SU-DHL-6 (cell line): ENCODE results near the gene PER3.
A peak's percentile ranks its signal among the peaks of the same experiment; 100 is the strongest.

Source experiments
- H2AFZ ChIP-seq: fragments of 200-600 bp; sonication (generic); 2 replicates; pipeline ENCODE4 v1.6.1; 2014; ENCODE audit warnings: low read depth, mild to moderate bottlenecking, moderate library complexity, mixed read lengths, antibody characterized with exemption, low read length; ENCODE audit not compliant: severe bottlenecking
- H3F3A ChIP-seq: fragments of 200-600 bp; shearing (Covaris generic); 2 replicates; pipeline ENCODE4 v1.6.0; 2016; ENCODE audit warnings: antibody characterized with exemption, mild to moderate bottlenecking; ENCODE audit not compliant: insufficient read depth
- H3K27ac ChIP-seq: fragments of 200-600 bp; sonication (generic); 2 replicates; pipeline ENCODE4 v1.5.1; 2016; ENCODE audit warnings: low read depth, mild to moderate bottlenecking, low read length, moderate library complexity, mixed read lengths
- H3K27me3 ChIP-seq: fragments of 200-600 bp; sonication (generic), shearing (Covaris generic); 2 replicates; pipeline ENCODE4 v1.6.0; 2014; ENCODE audit warnings: mild to moderate bottlenecking, low read length
- H3K36me3 ChIP-seq: fragments of 200-600 bp; sonication (generic); 2 replicates; pipeline ENCODE4 v1.6.1; 2014; ENCODE audit warnings: mild to moderate bottlenecking, low read length, mixed read lengths
- H3K4me2 ChIP-seq: fragments of 300-600, 200-600 bp; shearing (Covaris generic), sonication (generic); 2 replicates; pipeline ENCODE4 v1.6.0; 2014; ENCODE audit warnings: low read length, low read depth, mild to moderate bottlenecking; ENCODE audit not compliant: poor library complexity, severe bottlenecking
- H3K4me3 ChIP-seq: fragments of 200-600 bp; sonication (generic); 2 replicates; pipeline ENCODE4 v1.5.1; 2014; ENCODE audit warnings: antibody characterized with exemption, low read length, mild to moderate bottlenecking, mixed read lengths; ENCODE audit not compliant: insufficient read depth, poor library complexity, severe bottlenecking
- H3K79me2 ChIP-seq: fragments of 200-600 bp; sonication (generic); 2 replicates; pipeline ENCODE4 v1.6.1; 2014; ENCODE audit warnings: mild to moderate bottlenecking, low read length, moderate library complexity; ENCODE audit not compliant: insufficient read depth
- H3K9ac ChIP-seq: fragments of 200-600 bp; sonication (generic); 2 replicates; pipeline ENCODE4 v1.7.0; 2014; ENCODE audit warnings: mild to moderate bottlenecking, low read length
- H3K9me2 ChIP-seq: fragments of 200-600 bp; sonication (generic); replicated peaks from 2 replicates; pipeline ENCODE4 v1.6.1; 2014; ENCODE audit warnings: low read length; ENCODE audit not compliant: insufficient read depth
- H3K9me3 ChIP-seq: fragments of 200-600 bp; sonication (generic); 2 replicates; pipeline ENCODE4 v1.6.1; 2014; ENCODE audit warnings: low read length, mixed read lengths; ENCODE audit not compliant: insufficient read depth
- H4K20me1 ChIP-seq: fragments of 200-600 bp; sonication (generic); 2 replicates; pipeline ENCODE4 v1.6.1; 2014; ENCODE audit warnings: low read depth, mild to moderate bottlenecking, antibody characterized with exemption, low read length, moderate library complexity, mixed read lengths
- EZH2phosphoT487 ChIP-seq: fragments of 200-600 bp; sonication (generic), shearing (Covaris generic); conservative IDR thresholded peaks from 2 replicates; pipeline ENCODE4 v1.6.1; 2018; ENCODE audit warnings: mild to moderate bottlenecking, antibody characterized with exemption, low read length, moderate library complexity, mixed read lengths
- TF ChIP-seq, protein P1 (sequence below): fragments of 200-600 bp; sonication (generic); IDR thresholded peaks from one replicate; pipeline ENCODE4 v1.5.1; 2017; ENCODE audit warnings: antibody characterized with exemption, mild to moderate bottlenecking, low read length, moderate library complexity; ENCODE audit not compliant: insufficient read depth, poor library complexity, severe bottlenecking

PER3 gene

DNA sequence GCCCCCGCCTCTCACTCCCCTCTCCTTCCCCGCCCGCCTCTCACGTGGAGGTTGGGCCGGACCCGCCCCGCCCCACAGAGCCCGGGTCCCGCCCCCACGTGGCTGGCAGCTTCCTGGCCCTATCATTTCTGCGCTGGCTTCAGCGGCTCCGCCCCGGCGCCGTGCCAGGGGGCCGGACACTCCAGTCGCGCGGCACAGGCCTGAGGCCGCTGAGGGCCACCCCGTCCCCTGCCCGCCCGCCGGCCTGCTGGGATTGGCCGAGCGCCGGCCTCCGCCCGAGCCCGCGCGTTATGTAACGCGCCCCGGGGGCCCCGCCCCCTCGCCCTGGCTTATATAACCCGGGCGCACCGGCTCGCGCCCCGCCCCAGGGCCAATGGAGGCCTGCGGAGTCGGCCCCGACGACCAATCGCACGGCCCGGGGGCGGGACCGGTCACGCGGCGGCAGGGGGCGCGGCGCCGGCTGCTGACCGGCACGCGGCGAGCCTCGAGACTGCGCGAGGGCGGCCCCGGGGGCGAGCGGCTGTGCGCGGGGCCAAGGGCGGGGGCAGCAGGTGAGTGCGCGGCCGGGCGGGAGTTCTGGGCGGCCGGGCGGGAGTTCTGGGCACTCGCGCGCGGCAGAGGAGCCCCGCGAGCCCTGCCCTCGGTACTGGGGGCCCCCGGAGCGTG, at the start of gene PER3:
TSS of gene PER3 (plus strand) at position 466 of the 666 bp plus-strand sequence. CDS start 587 bp downstream, outside the sequence.
- Histone ChIP-seq H3F3A (peaks cover 13% of the 10 kb centered on the region; the same call in 1 of the 2 replicates), H3K27me3 (no peaks in the 10 kb centered on the region), H3K36me3 (peaks cover 6% of the 10 kb centered on the region; the same call in 1 of the 2 replicates), H2AFZ (peak within 1 kb of the TSS; percentile 91), H3K4me2 (peak within 1 kb of the TSS; percentile 90), H3K9me2 (no peaks in the 10 kb centered on the region), H3K9ac (peak within 1 kb of the TSS; percentile 66), H3K4me3 (peak within 1 kb of the TSS; percentile 83), H4K20me1 (no peaks in the 10 kb centered on the region), H3K9me3 (no peaks in the 10 kb centered on the region), H3K27ac (peak within 1 kb of the TSS; percentile 54), H3K79me2 (no peaks in the 10 kb centered on the region)
- TF ChIP-seq, protein P1, sequence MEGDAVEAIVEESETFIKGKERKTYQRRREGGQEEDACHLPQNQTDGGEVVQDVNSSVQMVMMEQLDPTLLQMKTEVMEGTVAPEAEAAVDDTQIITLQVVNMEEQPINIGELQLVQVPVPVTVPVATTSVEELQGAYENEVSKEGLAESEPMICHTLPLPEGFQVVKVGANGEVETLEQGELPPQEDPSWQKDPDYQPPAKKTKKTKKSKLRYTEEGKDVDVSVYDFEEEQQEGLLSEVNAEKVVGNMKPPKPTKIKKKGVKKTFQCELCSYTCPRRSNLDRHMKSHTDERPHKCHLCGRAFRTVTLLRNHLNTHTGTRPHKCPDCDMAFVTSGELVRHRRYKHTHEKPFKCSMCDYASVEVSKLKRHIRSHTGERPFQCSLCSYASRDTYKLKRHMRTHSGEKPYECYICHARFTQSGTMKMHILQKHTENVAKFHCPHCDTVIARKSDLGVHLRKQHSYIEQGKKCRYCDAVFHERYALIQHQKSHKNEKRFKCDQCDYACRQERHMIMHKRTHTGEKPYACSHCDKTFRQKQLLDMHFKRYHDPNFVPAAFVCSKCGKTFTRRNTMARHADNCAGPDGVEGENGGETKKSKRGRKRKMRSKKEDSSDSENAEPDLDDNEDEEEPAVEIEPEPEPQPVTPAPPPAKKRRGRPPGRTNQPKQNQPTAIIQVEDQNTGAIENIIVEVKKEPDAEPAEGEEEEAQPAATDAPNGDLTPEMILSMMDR = no peak
- TF ChIP-seq EZH2phosphoT487 = no peak

DNA sequence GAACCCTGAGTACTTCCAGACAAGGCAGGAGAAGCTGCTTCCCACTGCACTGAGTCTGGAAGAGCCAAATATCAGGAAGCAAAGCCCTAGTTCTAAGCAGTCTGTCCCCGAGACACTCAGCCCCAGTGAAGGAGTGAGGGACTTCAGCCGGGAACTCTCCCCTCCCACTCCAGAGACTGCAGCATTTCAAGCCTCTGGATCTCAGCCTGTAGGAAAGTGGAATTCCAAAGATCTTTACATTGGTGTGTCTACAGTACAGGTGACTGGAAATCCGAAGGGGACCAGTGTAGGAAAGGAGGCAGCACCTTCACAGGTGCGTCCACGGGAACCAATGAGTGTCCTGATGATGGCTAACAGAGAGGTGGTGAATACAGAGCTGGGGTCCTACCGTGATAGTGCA, 46.0 kb upstream of the PER3 start:
- Histone ChIP-seq H3K27ac (no peak overlapping the region), H3K4me2 (no peak overlapping the region), H3K9me3 (no peaks in the 10 kb centered on the region), H2AFZ (no peak overlapping the region), H3F3A (no peaks in the 10 kb centered on the region), H3K4me3 (no peak overlapping the region), H4K20me1 (no peaks in the 10 kb centered on the region), H3K9ac (no peak overlapping the region), H3K36me3 (no peaks in the 10 kb centered on the region), H3K79me2 (no peaks in the 10 kb centered on the region), H3K9me2 (no peaks in the 10 kb centered on the region), H3K27me3 (0 out of 2 replicates have a peak, but pooled peaks cover 3% of the 10 kb centered on the region)
- TF ChIP-seq EZH2phosphoT487 = no peak
- TF ChIP-seq, protein P1 = no peak

DNA sequence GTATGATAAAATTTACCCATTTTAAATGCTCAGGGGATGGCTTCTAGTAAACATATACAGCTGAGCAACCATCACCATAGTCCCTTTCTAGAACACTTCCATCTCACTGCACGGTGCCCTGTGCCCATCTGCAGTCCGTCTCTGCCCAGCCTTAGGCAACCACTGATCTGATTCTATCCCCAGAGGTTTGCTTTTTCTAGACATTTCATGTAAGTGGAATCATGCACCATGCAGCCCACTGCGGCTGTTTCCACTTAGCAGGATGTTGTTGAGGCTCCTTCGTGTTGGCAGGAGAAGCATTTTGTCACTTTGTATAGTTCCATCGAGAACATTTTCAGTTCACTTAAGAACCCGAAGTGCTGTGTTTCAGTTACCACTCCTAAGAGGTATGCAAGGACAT, 40.7 kb upstream of the PER3 start:
- H4K20me1 ChIP-seq = no peaks in the 10 kb centered on the region
- no peaks in the 10 kb centered on the region for H3K9me2 ChIP-seq
- H3K79me2 ChIP-seq = no peaks in the 10 kb centered on the region
- H3K36me3 ChIP-seq = no peaks in the 10 kb centered on the region
- no peak overlapping the region for H3K4me2 ChIP-seq
- TF ChIP-seq, protein P1 = no peak
- no peak for TF ChIP-seq EZH2phosphoT487
- H3K9ac ChIP-seq = no peak overlapping the region
- no peak overlapping the region for H2AFZ ChIP-seq
- H3F3A ChIP-seq = no peaks in the 10 kb centered on the region
- H3K27ac ChIP-seq = no peak overlapping the region
- H3K9me3 ChIP-seq = no peaks in the 10 kb centered on the region
- no peak overlapping the region for H3K4me3 ChIP-seq
- H3K27me3 ChIP-seq = no peaks in the 10 kb centered on the region
